H1 (cell line): ENCODE measurements around the gene CCDC88C. TPM values are rescaled to one million over a fixed set of nuclear protein-coding genes. Genes with fewer than 3 reads are reported as not detected.

Source experiments
- CTCF ChIA-PET: fragments of 300-600 bp; sonication (Branson Sonifier 250); formaldehyde crosslinking; loops from one replicate; lab custom pipeline; 2021; ENCODE audit not compliant: partially characterized antibody; lab: Charles Lee
- POLR2A ChIA-PET: fragments of 300-600 bp; sonication (Branson Sonifier 250); formaldehyde crosslinking; loops from one replicate; lab custom pipeline; 2021; ENCODE audit warnings: inconsistent platforms; ENCODE audit not compliant: partially characterized antibody; lab: Charles Lee
- DNase-seq, 2 experiments: peaks; one replicate each; pipeline versions ENCODE4 v3.0.0 to v3.0.0-alpha.2; 2010 to 2022; ENCODE audit warnings: low spot score in 2 of 2, low read depth in 1 of 2, mixed read lengths in 1 of 2
- FAIRE-seq: peaks from 2 replicates; lab custom pipeline; 2011; peaks lifted over from hg19 to GRCh38; lab: Jason Lieb, UNC
- H2AFZ ChIP-seq: 2 replicates; pipeline ENCODE4 v1.8.1; 2012; ENCODE audit warnings: low read length, inconsistent platforms
- H2AK5ac ChIP-seq: 2 replicates; pipeline ENCODE4 v1.6.1; 2013; ENCODE audit warnings: low read depth, low read length
- H2BK120ac ChIP-seq: replicated peaks from 2 replicates; pipeline ENCODE3; 2013; ENCODE audit warnings: low read depth, low read length, inconsistent platforms
- H2BK12ac ChIP-seq: 2 replicates; pipeline ENCODE4 v1.6.1; 2013; ENCODE audit warnings: low read depth, low read length
- H2BK15ac ChIP-seq: 2 replicates; pipeline ENCODE4 v1.6.1; 2013; ENCODE audit warnings: low read length
- H2BK20ac ChIP-seq: 2 replicates; pipeline ENCODE4 v1.6.1; 2013; ENCODE audit warnings: low read length
- H2BK5ac ChIP-seq: 2 replicates; pipeline ENCODE4 v1.6.1; 2013; ENCODE audit warnings: low read depth, low read length
- H3K14ac ChIP-seq: 2 replicates; pipeline ENCODE4 v1.6.1; 2013; ENCODE audit warnings: inconsistent platforms; ENCODE audit not compliant: insufficient read length
- H3K18ac ChIP-seq: 2 replicates; pipeline ENCODE4 v1.6.1; 2013; ENCODE audit warnings: low read length; ENCODE audit errors: extremely low read depth
- H3K23ac ChIP-seq: 2 replicates; pipeline ENCODE4 v1.6.1; 2013; ENCODE audit warnings: inconsistent platforms; ENCODE audit not compliant: insufficient read length
- H3K23me2 ChIP-seq: 2 replicates; pipeline ENCODE4 v1.6.1; 2013; ENCODE audit warnings: low read depth, low read length
- H3K27ac ChIP-seq: 2 replicates; pipeline ENCODE4 v1.6.1; 2011; ENCODE audit warnings: low read depth, low read length, inconsistent platforms
- H3K27me3 ChIP-seq, 4 experiments: replicated peaks in 1 of 4; 1 replicate in 1 of 4; 2 replicates in 3 of 4; pipeline versions ENCODE4 v1.6.1 to v1.8.1; 2011 to 2013; ENCODE audit warnings: low read length in 3 of 4, mild to moderate bottlenecking in 3 of 4, inconsistent platforms in 2 of 4, mixed read lengths in 2 of 4, moderate library complexity in 1 of 4; ENCODE audit not compliant: control insufficient read depth in 3 of 4, insufficient read depth in 3 of 4; ENCODE audit errors: extremely low read depth in 1 of 4
- H3K36me3 ChIP-seq, 4 experiments: 2 replicates each; pipeline versions ENCODE4 v1.6.1 to v1.8.1; 2011 to 2013; ENCODE audit warnings: mild to moderate bottlenecking in 4 of 4, low read length in 3 of 4, moderate library complexity in 2 of 4, control low read depth in 1 of 4, inconsistent platforms in 1 of 4; ENCODE audit not compliant: insufficient read depth in 4 of 4, control insufficient read depth in 2 of 4
- H3K4ac ChIP-seq: replicated peaks from 2 replicates; pipeline ENCODE3; 2013; ENCODE audit warnings: low read length, low read depth, mixed read lengths, inconsistent platforms; ENCODE audit not compliant: insufficient read length
- H3K4me1 ChIP-seq, 4 experiments: replicated peaks in 1 of 4; 1 replicate in 1 of 4; 2 replicates in 3 of 4; pipeline versions ENCODE4 v1.6.1 to v1.8.1; 2011 to 2013; ENCODE audit warnings: low read length in 3 of 4, inconsistent platforms in 2 of 4, mixed read lengths in 1 of 4; ENCODE audit not compliant: insufficient read depth in 4 of 4, control insufficient read depth in 3 of 4
- H3K4me2 ChIP-seq, 2 experiments: 2 replicates each; pipeline versions ENCODE4 v1.6.1 to v1.8.1; 2011 to 2013; ENCODE audit warnings: low read depth in 2 of 2, low read length in 2 of 2, control low read depth in 1 of 2, inconsistent platforms in 1 of 2, mild to moderate bottlenecking in 1 of 2; ENCODE audit not compliant: insufficient read depth in 1 of 2
- H3K4me3 ChIP-seq, 4 experiments: fragments of 200-600, 300-600 bp in 1 of 4; sonication (generic), shearing (Covaris generic), sonication (Bioruptor Twin) in 1 of 4; 2 replicates each; pipeline versions ENCODE4 v1.5.1 to v1.8.1; 2011 to 2016; ENCODE audit warnings: low read length in 4 of 4, low read depth in 3 of 4, control low read depth in 2 of 4, inconsistent platforms in 2 of 4, mild to moderate bottlenecking in 2 of 4, mixed read lengths in 1 of 4, moderate library complexity in 1 of 4; ENCODE audit not compliant: insufficient read depth in 2 of 4; ENCODE audit errors: extremely low read depth in 1 of 4
- H3K56ac ChIP-seq: replicated peaks from 2 replicates; pipeline ENCODE3; 2013; ENCODE audit warnings: low read depth, mild to moderate bottlenecking, mixed read lengths, low read length, inconsistent platforms; ENCODE audit not compliant: insufficient read length
- H3K79me1 ChIP-seq: 2 replicates; pipeline ENCODE4 v1.6.1; 2013; ENCODE audit warnings: low read depth, low read length, control low read depth
- H3K79me2 ChIP-seq, 2 experiments: 2 replicates each; pipeline versions ENCODE4 v1.6.1 to v1.8.1; 2012 to 2013; ENCODE audit warnings: low read length in 2 of 2, mild to moderate bottlenecking in 2 of 2, inconsistent platforms in 1 of 2; ENCODE audit not compliant: insufficient read depth in 2 of 2, control insufficient read depth in 1 of 2
- H3K9ac ChIP-seq, 4 experiments: replicated peaks in 1 of 4; 1 replicate in 1 of 4; 2 replicates in 3 of 4; pipeline versions ENCODE4 v1.6.1 to v1.8.1; 2011 to 2013; ENCODE audit warnings: low read depth in 3 of 4, low read length in 3 of 4, control low read depth in 2 of 4, mild to moderate bottlenecking in 2 of 4, moderate library complexity in 2 of 4, inconsistent platforms in 1 of 4; ENCODE audit errors: extremely low read depth in 1 of 4
- H3K9me3 ChIP-seq, 2 experiments: 2 replicates each; pipeline versions ENCODE4 v1.6.1 to v1.8.1; 2012 to 2013; ENCODE audit warnings: mild to moderate bottlenecking in 2 of 2, moderate library complexity in 2 of 2, control low read depth in 1 of 2, inconsistent platforms in 1 of 2, low read depth in 1 of 2, low read length in 1 of 2, mixed read lengths in 1 of 2; ENCODE audit not compliant: insufficient read depth in 2 of 2
- H4K20me1 ChIP-seq, 2 experiments: replicated peaks in 1 of 2; 2 replicates each; pipeline versions ENCODE3 to v1.8.1; 2011 to 2013; ENCODE audit warnings: inconsistent platforms in 2 of 2, low read length in 2 of 2, mild to moderate bottlenecking in 1 of 2; ENCODE audit not compliant: insufficient read depth in 2 of 2, control insufficient read depth in 1 of 2
- H4K5ac ChIP-seq: 2 replicates; pipeline ENCODE4 v1.6.1; 2013; ENCODE audit warnings: low read length, low read depth, mixed read lengths, inconsistent platforms; ENCODE audit not compliant: insufficient read length
- H4K8ac ChIP-seq: 2 replicates; pipeline ENCODE4 v1.8.0; 2013; ENCODE audit warnings: mild to moderate bottlenecking, moderate library complexity, low read length, inconsistent platforms; ENCODE audit not compliant: insufficient read depth; ENCODE audit errors: extremely low read depth
- H4K91ac ChIP-seq: replicated peaks from 2 replicates; pipeline ENCODE3; 2013; ENCODE audit warnings: low read length, mixed read lengths, inconsistent platforms; ENCODE audit not compliant: insufficient read length
- CEBPB ChIP-seq: IDR thresholded peaks from 2 replicates; pipeline ENCODE4 v1.6.1; 2012; ENCODE audit warnings: low read depth, low read length
- E2F6 ChIP-seq: IDR thresholded peaks from 2 replicates; pipeline ENCODE4 v1.6.1; 2012; ENCODE audit warnings: inconsistent platforms
- GABPA ChIP-seq: IDR thresholded peaks from 2 replicates; pipeline ENCODE4 v1.6.1; 2011; ENCODE audit warnings: mild to moderate bottlenecking, low read length, moderate library complexity, borderline replicate concordance; ENCODE audit not compliant: insufficient read depth
- HDAC2 ChIP-seq, 2 experiments: fragments of 300-600 bp in 1 of 2; sonication (generic) in 1 of 2; IDR thresholded peaks; 2 replicates each; pipeline ENCODE4 v1.6.1; 2011 to 2012; ENCODE audit warnings: low read depth in 2 of 2, low read length in 2 of 2, mild to moderate bottlenecking in 2 of 2, moderate library complexity in 2 of 2, borderline replicate concordance in 1 of 2, inconsistent platforms in 1 of 2
- KDM4A ChIP-seq: IDR thresholded peaks from one replicate; pipeline ENCODE4 v1.7.1; 2012; ENCODE audit warnings: low read depth, mild to moderate bottlenecking, moderate library complexity, low read length, inconsistent platforms; ENCODE audit not compliant: severe bottlenecking
- MAX ChIP-seq: IDR thresholded peaks from 2 replicates; pipeline ENCODE4 v1.6.1; 2012; ENCODE audit warnings: inconsistent platforms
- POLR2A ChIP-seq, 2 experiments: IDR thresholded peaks; 1 replicate in 1 of 2; 2 replicates in 1 of 2; pipeline ENCODE4 v1.6.1; 2011; ENCODE audit warnings: low read depth in 2 of 2, low read length in 2 of 2, mild to moderate bottlenecking in 2 of 2; ENCODE audit errors: control extremely low read depth in 1 of 2
- RNF2 ChIP-seq: fragments of 200-900, 300-1000 bp; sonication (generic); IDR thresholded peaks from 2 replicates; pipeline ENCODE4 v1.7.1; 2016; ENCODE audit warnings: borderline replicate concordance, low read depth, mild to moderate bottlenecking, antibody characterized with exemption, low read length; ENCODE audit not compliant: poor library complexity, severe bottlenecking; ENCODE audit errors: missing control alignments
- TAF1 ChIP-seq: IDR thresholded peaks from 2 replicates; pipeline ENCODE4 v1.6.1; 2011; ENCODE audit warnings: mild to moderate bottlenecking, low read depth, low read length
- WGBS, 2 experiments: shearing (Covaris generic) in 1 of 2; methylation state at CpG; one replicate each; pipeline versions ENCODE4 v1.1.6 to v1.1.7; 2013 to 2015; ENCODE audit warnings: low lambda C conversion rate in 2 of 2, mixed read lengths in 2 of 2, inconsistent platforms in 1 of 2, low coverage in 1 of 2, missing lambda C conversion rate in 1 of 2; ENCODE audit not compliant: insufficient replicate concordance in 2 of 2, insufficient coverage in 1 of 2, insufficient read length in 1 of 2; ENCODE audit errors: extremely low coverage in 1 of 2, missing lambda C conversion rate in 1 of 2; 5-methylcytosine and 5-hydroxymethylcytosine counted together
- polyA plus RNA-seq, 7 experiments: library from polyadenylated mRNA; depleted of rRNA in 3 of 7; stranded (reverse) in 5 of 7; unstranded in 2 of 7; fragments of >200 nt in 5 of 7; fragments of 200-250 nt in 2 of 7; gene quantifications; 1 replicate in 5 of 7; 2 replicates in 1 of 7; 4 replicates in 1 of 7; pipeline versions ENCODE4 v1.2.1 to v1.2.3, GENCODE V29; 2011 to 2013; ENCODE audit warnings: missing spikeins in 2 of 7, mixed read lengths in 2 of 7
- total RNA-seq: library from RNA; stranded (reverse); fragmentation: NEBNext Ultra II Directional; extraction: Animal tissue kit (Norgen Biotek cat#: 25700); gene quantifications from 2 replicates; pipeline ENCODE4 v1.2.1, GENCODE V29; 2021

Gene CCDC88C
- total and polyA plus RNA-seq, 2 of the 8 experiments (the other 6 are each of a cell fraction or from before 2014, with no cell fraction given), result 10.3 to 57.7 TPM

GRCh38 chr14:91417983-91418386, 365 bp upstream of the CCDC88C start:
- Histone ChIP-seq H3K79me1 (peaks cover 3% of the 10 kb centered on the region; the same call in 1 of the 2 replicates), H3K36me3 (no peaks in the 10 kb centered on the region), H2AFZ (no peak overlapping the region), H2BK15ac (peak overlapping the region; percentile 16; the same call in 1 of the 2 replicates), H4K8ac (peak overlapping the region; percentile 73; the same call in 1 of the 2 replicates), H2BK120ac (no peak overlapping the region), H4K5ac (no peak overlapping the region), H3K4ac (no peak overlapping the region), H2BK5ac (no peak overlapping the region), H3K23ac (no peak overlapping the region), H3K14ac (no peak overlapping the region), H3K56ac (no peak overlapping the region), H3K9me3 (no peaks in the 10 kb centered on the region), H3K27me3 (peaks cover 0 to 6% (median 3%) of the 10 kb centered on the region in 4 experiments; a peak in 2 of 7 replicates), H4K20me1 (peaks cover 0 to 5% of the 10 kb centered on the region in 2 experiments), H3K4me1 (peaks cover 7 to 28% (median 16%) of the 10 kb centered on the region in 4 experiments; a peak in 6 of 7 replicates), H3K4me2 (peak overlapping the region; percentile 82 to 87), H2BK20ac (no peak overlapping the region), H3K4me3 (peak overlapping the region; percentile 35 to 92 (median 63)), H3K9ac (peak overlapping the region in 3 of 4 experiments; percentile 51 to 71 (median 61); a peak in 5 of 7 replicates), H2AK5ac (no peak overlapping the region), H2BK12ac (no peak overlapping the region), H3K27ac (no peak overlapping the region), H3K18ac (peak overlapping the region; percentile 71; the same call in 1 of the 2 replicates), H3K79me2 (peaks cover 2 to 29% of the 10 kb centered on the region in 2 experiments; a peak in 3 of 4 replicates), H3K23me2 (peaks cover 19% of the 10 kb centered on the region), H4K91ac (peak overlapping the region; percentile 59)
- POLR2A ChIA-PET, result interaction anchor here (0.9 to 7.0 kb wide), 10 partner anchors 9 to 112 kb away, joined by 3 to 66 read pairs (median 4); no protein-coding TSS in a partner anchor
- 2% methylated on average over 21 of the region's 53 CpGs; no CpG with 5 or more reads in 1 of the 2 experiments for WGBS, 2 experiments
- 0 out of 3 replicates have a peak, but pooled peaks of 1 of the 2 experiments have one; percentile 4 for TF ChIP-seq POLR2A (IDR thresholded peaks at IDR 0.05; ENCODE audit: control extremely low read depth in 1 of 2, low read depth in 2 of 2, low read length in 2 of 2)
- 0 out of 2 replicates have a peak, but pooled peaks have one; percentile 21 for TF ChIP-seq GABPA
- TF ChIP-seq RNF2, result peak; percentile 52
- peak; percentile 97 for TF ChIP-seq MAX
- peak; percentile 9; the same call in 1 of the 2 replicates for TF ChIP-seq TAF1
- TF ChIP-seq KDM4A, result peak; percentile 46
- no peak for TF ChIP-seq HDAC2 (IDR thresholded peaks at IDR 0.05; ENCODE audit: borderline replicate concordance in 1 of 2, low read depth in 2 of 2, low read length in 2 of 2)
- TF ChIP-seq E2F6, result peak; percentile 89
- TF ChIP-seq CEBPB, result no peak
- CTCF ChIA-PET, result interaction anchor here (0.5 to 10.0 kb wide), 31 partner anchors 9 to 481 kb away, joined by 3 to 135 read pairs (median 4); no protein-coding TSS in a partner anchor
- DNase-seq (peak in 1 of 2 experiments; percentile 82), FAIRE-seq (no peak)
